Endothelial cell of umbilical vein (primary cell): ENCODE results near the gene ATP2B2. TPM values are rescaled to one million over a fixed set of nuclear protein-coding genes. Genes with fewer than 3 reads are reported as not detected.

Experiments used
- BruUV-seq: library from RNA; stranded (reverse); fragments of 400-500 nt; replicated peaks from 2 replicates; lab custom pipeline; 2021; lab: Mats Ljungman, UMichigan
- CTCF ChIA-PET: fragments of 300-600, 350-600 bp; sonication (Branson Sonifier 250); formaldehyde crosslinking; loops from one replicate; lab custom pipeline; 2021; ENCODE audit warnings: antibody characterized with exemption, inconsistent platforms; lab: Charles Lee
- POLR2A ChIA-PET: fragments of 300-600, 350-600 bp; sonication (Branson Sonifier 250); formaldehyde crosslinking; loops from one replicate; lab custom pipeline; 2021; ENCODE audit warnings: antibody characterized with exemption, inconsistent platforms; lab: Charles Lee
- DNase-seq: peaks from one replicate; pipeline ENCODE4 v3.0.0-alpha.2; 2011; ENCODE audit warnings: low read depth, low spot score
- FAIRE-seq: peaks from 2 replicates; lab custom pipeline; 2011; peaks lifted over from hg19 to GRCh38; lab: Jason Lieb, UNC
- H2AFZ ChIP-seq: 2 replicates; pipeline ENCODE4 v1.6.0; 2012; ENCODE audit warnings: low read depth, low read length, control low read depth, inconsistent platforms
- H3K27ac ChIP-seq: 2 replicates; pipeline ENCODE4 v1.5.1; 2011; ENCODE audit warnings: low read depth, mild to moderate bottlenecking, control low read depth, low read length, moderate library complexity; ENCODE audit not compliant: insufficient read depth
- H3K27me3 ChIP-seq, 2 experiments: 2 replicates each; pipeline versions ENCODE4 v1.6.0 to v1.6.1; 2011; ENCODE audit warnings: low read length in 2 of 2, mixed read lengths in 1 of 2; ENCODE audit not compliant: control insufficient read depth in 2 of 2, insufficient read depth in 2 of 2
- H3K36me3 ChIP-seq, 2 experiments: 2 replicates in 1 of 2; 3 replicates in 1 of 2; pipeline ENCODE4 v1.5.1; 2011; ENCODE audit warnings: low read length in 2 of 2, mild to moderate bottlenecking in 1 of 2, moderate library complexity in 1 of 2; ENCODE audit not compliant: control insufficient read depth in 2 of 2, insufficient read depth in 2 of 2; ENCODE audit errors: extremely low read depth in 1 of 2
- H3K4me1 ChIP-seq: 3 replicates; pipeline ENCODE4 v1.5.1; 2011; ENCODE audit warnings: mild to moderate bottlenecking, low read length; ENCODE audit not compliant: control insufficient read depth, insufficient read depth; ENCODE audit errors: extremely low read depth
- H3K4me2 ChIP-seq: 2 replicates; pipeline ENCODE4 v1.6.1; 2011; ENCODE audit warnings: low read length, control low read depth, mixed read lengths; ENCODE audit not compliant: insufficient read depth
- H3K4me3 ChIP-seq, 3 experiments: fragments of 200-600 bp in 1 of 3; sonication (generic), shearing (Covaris generic) in 1 of 3; replicated peaks in 1 of 3; 2 replicates each; pipeline ENCODE4 v1.5.1; 2011 to 2016; ENCODE audit warnings: control low read depth in 3 of 3, low read length in 3 of 3, mild to moderate bottlenecking in 2 of 3, inconsistent platforms in 1 of 3, low read depth in 1 of 3, moderate library complexity in 1 of 3; ENCODE audit not compliant: insufficient read depth in 1 of 3
- H3K79me2 ChIP-seq: 2 replicates; pipeline ENCODE4 v1.6.0; 2012; ENCODE audit warnings: low read length, inconsistent platforms; ENCODE audit not compliant: control insufficient read depth, insufficient read depth
- H3K9ac ChIP-seq: replicated peaks from 2 replicates; pipeline ENCODE3; 2011; ENCODE audit warnings: low read length, control low read depth; ENCODE audit not compliant: insufficient read depth; ENCODE audit errors: extremely low read depth
- H3K9me1 ChIP-seq: replicated peaks from 3 replicates; pipeline ENCODE4 v1.6.0; 2011; ENCODE audit warnings: mild to moderate bottlenecking, low read length; ENCODE audit not compliant: control insufficient read depth, insufficient read depth; ENCODE audit errors: extremely low read depth
- H3K9me3 ChIP-seq: replicated peaks from 2 replicates; pipeline ENCODE4 v1.5.1; 2012; ENCODE audit warnings: low read length, inconsistent platforms; ENCODE audit not compliant: control insufficient read depth, insufficient read depth
- H4K20me1 ChIP-seq: replicated peaks from 2 replicates; pipeline ENCODE3; 2011; ENCODE audit warnings: mild to moderate bottlenecking, low read length; ENCODE audit not compliant: control insufficient read depth, insufficient read depth; ENCODE audit errors: extremely low read depth
- EZH2 ChIP-seq: IDR thresholded peaks from 2 replicates; pipeline ENCODE4 v1.6.1; 2012; ENCODE audit warnings: borderline replicate concordance, low read depth, mild to moderate bottlenecking, moderate library complexity, low read length, inconsistent platforms; ENCODE audit not compliant: severe bottlenecking
- FOS ChIP-seq: IDR thresholded peaks from 2 replicates; pipeline ENCODE4 v1.6.1; 2011; ENCODE audit warnings: mild to moderate bottlenecking, low read length, moderate library complexity, borderline replicate concordance; ENCODE audit not compliant: insufficient read depth
- GATA2 ChIP-seq: IDR thresholded peaks from 2 replicates; pipeline ENCODE4 v1.7.0; 2011; ENCODE audit warnings: low read depth, mild to moderate bottlenecking, moderate library complexity, mixed read lengths, low read length; ENCODE audit not compliant: insufficient read length, insufficient read depth
- JUN ChIP-seq: IDR thresholded peaks from 2 replicates; pipeline ENCODE4 v1.6.1; 2011; ENCODE audit warnings: borderline replicate concordance, low read depth; ENCODE audit not compliant: insufficient read length, insufficient read depth
- MYC ChIP-seq: IDR thresholded peaks from one replicate; pipeline ENCODE4 v1.6.1; 2011; ENCODE audit warnings: mild to moderate bottlenecking, low read depth, low read length
- POLR2A ChIP-seq: IDR thresholded peaks from 2 replicates; pipeline ENCODE4 v1.6.1; 2012; ENCODE audit warnings: low read depth, mild to moderate bottlenecking, control low read depth, low read length
- POLR2AphosphoS5 ChIP-seq: IDR thresholded peaks from 2 replicates; pipeline ENCODE4 v1.6.1; 2012; ENCODE audit warnings: low read depth, mild to moderate bottlenecking, control low read depth, low read length, moderate library complexity; ENCODE audit not compliant: insufficient read depth
- dilution Hi-C: fragments of 300-500 bp; cut with MboI; formaldehyde crosslinking; loops from one replicate; pipeline ENCODE4 v1.15.0; 2019; ENCODE audit warnings: low sequenced_read_pairs; ENCODE audit not compliant: extremely low pct_ligation_motif_present
- intact Hi-C: fragments of 100-400 bp; cut with micrococcal nuclease; formaldehyde crosslinking; loops from one replicate; pipeline ENCODE4 v1.10.0; 2022
- polyA plus RNA-seq, 4 experiments: library from polyadenylated mRNA; depleted of rRNA in 3 of 4; stranded (reverse) in 3 of 4; unstranded in 1 of 4; fragments of >200 nt; gene quantifications; 2 replicates each; pipeline versions ENCODE4 v1.2.1 to v1.2.3, GENCODE V29; 2011 to 2012; ENCODE audit warnings: missing spikeins in 1 of 4
- total RNA-seq: library from RNA; stranded (reverse); gene quantifications from 2 replicates; pipeline ENCODE4 v1.2.3, GENCODE V29; 2021
- TF ChIP-seq, protein P1 (sequence below), 2 donors: IDR thresholded peaks; 1 replicate in 1 of 2; 2 replicates in 1 of 2; pipeline ENCODE4 v1.5.1; 2011; ENCODE audit warnings: low read length in 2 of 2, mild to moderate bottlenecking in 2 of 2, moderate library complexity in 2 of 2, control low read depth in 1 of 2, inconsistent platforms in 1 of 2, low read depth in 1 of 2; ENCODE audit not compliant: insufficient read depth in 1 of 2; ENCODE audit errors: extremely low read depth in 1 of 2
- TF ChIP-seq, protein P2 (sequence below): IDR thresholded peaks from 2 replicates; pipeline ENCODE4 v1.6.1; 2011; ENCODE audit not compliant: insufficient read depth, insufficient read length

The ATP2B2 gene
- total and polyA plus RNA-seq, 2 donors (not counting 3 experiments of a cell fraction or from before 2014, with no cell fraction given) = not detected

DNA sequence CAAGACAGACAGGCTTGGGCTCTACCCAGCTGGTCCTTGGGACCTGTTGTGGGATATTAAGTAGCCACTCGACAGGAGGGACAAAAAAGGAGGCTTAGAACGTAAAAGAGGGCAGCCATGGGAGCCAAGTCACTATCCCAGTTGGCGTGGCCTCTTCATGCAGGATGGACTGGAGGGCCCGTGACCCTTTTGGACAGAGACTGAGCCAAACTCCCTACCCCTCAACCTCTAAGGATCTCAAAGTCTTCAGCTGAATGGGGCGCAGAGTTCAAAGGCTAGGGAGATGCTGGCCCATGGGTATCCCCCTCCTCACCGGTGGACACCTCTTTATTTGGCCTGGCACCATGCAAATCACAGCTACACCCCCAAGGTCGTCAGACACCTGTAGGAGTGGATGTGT is 126.6 kb downstream of the ATP2B2 start:
- ChIA-PET POLR2A (no interaction called here), CTCF (no interaction called here)
- BruUV-seq = no TSS peak

More for the DNA sequence above, 126.6 kb downstream of the ATP2B2 start:
- no peaks in the 10 kb centered on the region for H3K36me3 ChIP-seq
- DNase-seq (no peak), FAIRE-seq (no peak)
- no peaks in the 10 kb centered on the region for H4K20me1 ChIP-seq
- H3K27me3 ChIP-seq = no peaks in the 10 kb centered on the region
- no peak overlapping the region for H3K27ac ChIP-seq
- no peaks in the 10 kb centered on the region for H3K4me1 ChIP-seq
- H3K9me1 ChIP-seq = no peaks in the 10 kb centered on the region
- dilution Hi-C loops = no loop called here
- no peak overlapping the region for H2AFZ ChIP-seq
- intact Hi-C loops = no loop called here
- no peaks in the 10 kb centered on the region for H3K79me2 ChIP-seq
- H3K9ac ChIP-seq = no peak overlapping the region
- TF ChIP-seq, protein P1, sequence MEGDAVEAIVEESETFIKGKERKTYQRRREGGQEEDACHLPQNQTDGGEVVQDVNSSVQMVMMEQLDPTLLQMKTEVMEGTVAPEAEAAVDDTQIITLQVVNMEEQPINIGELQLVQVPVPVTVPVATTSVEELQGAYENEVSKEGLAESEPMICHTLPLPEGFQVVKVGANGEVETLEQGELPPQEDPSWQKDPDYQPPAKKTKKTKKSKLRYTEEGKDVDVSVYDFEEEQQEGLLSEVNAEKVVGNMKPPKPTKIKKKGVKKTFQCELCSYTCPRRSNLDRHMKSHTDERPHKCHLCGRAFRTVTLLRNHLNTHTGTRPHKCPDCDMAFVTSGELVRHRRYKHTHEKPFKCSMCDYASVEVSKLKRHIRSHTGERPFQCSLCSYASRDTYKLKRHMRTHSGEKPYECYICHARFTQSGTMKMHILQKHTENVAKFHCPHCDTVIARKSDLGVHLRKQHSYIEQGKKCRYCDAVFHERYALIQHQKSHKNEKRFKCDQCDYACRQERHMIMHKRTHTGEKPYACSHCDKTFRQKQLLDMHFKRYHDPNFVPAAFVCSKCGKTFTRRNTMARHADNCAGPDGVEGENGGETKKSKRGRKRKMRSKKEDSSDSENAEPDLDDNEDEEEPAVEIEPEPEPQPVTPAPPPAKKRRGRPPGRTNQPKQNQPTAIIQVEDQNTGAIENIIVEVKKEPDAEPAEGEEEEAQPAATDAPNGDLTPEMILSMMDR (IDR thresholded peaks at IDR 0.05; ENCODE audit: extremely low read depth in 1 of 2, insufficient read depth in 1 of 2, low read depth in 1 of 2, low read length in 2 of 2) = no peak
- TF ChIP-seq MYC = no peak
- TF ChIP-seq GATA2 = no peak
- no peak for TF ChIP-seq POLR2A
- no peak for TF ChIP-seq JUN
- no peak for TF ChIP-seq FOS
- TF ChIP-seq, protein P2, sequence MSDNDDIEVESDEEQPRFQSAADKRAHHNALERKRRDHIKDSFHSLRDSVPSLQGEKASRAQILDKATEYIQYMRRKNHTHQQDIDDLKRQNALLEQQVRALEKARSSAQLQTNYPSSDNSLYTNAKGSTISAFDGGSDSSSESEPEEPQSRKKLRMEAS = no peak
- no peak for TF ChIP-seq POLR2AphosphoS5
- TF ChIP-seq EZH2 = no peak
- H3K4me3 ChIP-seq = no peak overlapping the region
- H3K9me3 ChIP-seq = no peaks in the 10 kb centered on the region
- H3K4me2 ChIP-seq = no peak overlapping the region
